Neural crest cell (in vitro differentiated cells): Measurements from ENCODE around the gene PRKCG. TPM values are rescaled to one million over a fixed set of nuclear protein-coding genes. Genes with fewer than 3 reads are reported as not detected.

ENCODE experiments used
- DNase-seq: peaks from one replicate; pipeline ENCODE4 v3.0.0; 2021; ENCODE audit warnings: low read depth, mixed read lengths, low spot score
- H3K27ac Mint-ChIP-seq: one replicate; pipeline ENCODE4 v1.8.0; 2021; ENCODE audit warnings: mild to moderate bottlenecking, mixed read lengths; ENCODE audit not compliant: unreplicated experiment
- H3K27me3 Mint-ChIP-seq: 2 replicates; pipeline ENCODE4 v1.8.0; 2021; ENCODE audit warnings: low read depth, mild to moderate bottlenecking, mixed read lengths
- H3K36me3 Mint-ChIP-seq: 2 replicates; pipeline ENCODE4 v1.8.0; 2021; ENCODE audit warnings: low read depth, mild to moderate bottlenecking, mixed read lengths
- H3K4me1 Mint-ChIP-seq: 2 replicates; pipeline ENCODE4 v1.8.0; 2021; ENCODE audit warnings: mixed read lengths
- H3K4me3 Mint-ChIP-seq: one replicate; pipeline ENCODE4 v1.8.0; 2021; ENCODE audit warnings: mild to moderate bottlenecking, mixed read lengths
- H3K9me3 Mint-ChIP-seq: 2 replicates; pipeline ENCODE4 v1.8.0; 2021; ENCODE audit warnings: mixed read lengths
- CTCF ChIP-seq: fragments of 200-600 bp; sonication (generic); conservative IDR thresholded peaks from 2 replicates; pipeline ENCODE4 v1.5.0; 2021; ENCODE audit warnings: antibody characterized with exemption, mild to moderate bottlenecking
- total RNA-seq: library from RNA; stranded (reverse); gene quantifications from 2 replicates; pipeline ENCODE4 v1.2.1, GENCODE V29; 2021

Gene PRKCG
- total RNA-seq, 1 donor from 2014 or later = 0.65 TPM

GRCh38 chr19:53904909-53905308, 22.9 kb downstream of the PRKCG start:
- H3K9me3 Mint-ChIP-seq = no peaks in the 10 kb centered on the region
- no peak overlapping the region for H3K4me3 Mint-ChIP-seq

DNA sequence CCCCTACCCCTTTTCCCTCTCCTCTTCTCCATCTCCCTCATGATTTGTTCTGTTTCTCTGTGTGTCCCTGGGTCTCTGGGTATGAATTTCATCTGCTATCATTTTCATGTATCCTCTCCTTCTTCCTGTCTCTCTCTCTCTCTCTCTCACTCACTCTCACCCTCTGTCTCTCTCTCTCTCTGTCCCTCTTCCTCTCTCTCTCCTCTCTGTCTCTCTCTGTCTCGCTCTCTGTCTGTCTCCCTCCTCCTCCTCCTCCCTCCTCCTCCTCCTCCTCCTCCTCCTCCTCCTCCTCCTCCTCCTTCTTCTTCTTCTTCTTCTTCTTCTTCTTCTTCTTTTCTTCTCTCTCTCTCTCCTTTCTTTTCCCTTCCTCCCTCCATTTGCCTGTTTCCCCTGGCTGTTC, 23.8 kb downstream of the PRKCG start:
- no peak overlapping the region for H3K4me3 Mint-ChIP-seq
- H3K27me3 Mint-ChIP-seq = peaks cover 88% of the 10 kb centered on the region
- no peak overlapping the region for H3K27ac Mint-ChIP-seq
- TF ChIP-seq CTCF = no peak
- H3K36me3 Mint-ChIP-seq = no peaks in the 10 kb centered on the region
- peaks cover 27% of the 10 kb centered on the region for H3K4me1 Mint-ChIP-seq
- H3K9me3 Mint-ChIP-seq = no peaks in the 10 kb centered on the region
- no peak for DNase-seq

More at GRCh38 chr19:53904909-53905308, 22.9 kb downstream of the PRKCG start:
- no peak for TF ChIP-seq CTCF
- no peak overlapping the region for H3K27ac Mint-ChIP-seq
- H3K4me1 Mint-ChIP-seq = peaks cover 18% of the 10 kb centered on the region
- no peak for DNase-seq
- peaks cover 87% of the 10 kb centered on the region for H3K27me3 Mint-ChIP-seq
- H3K36me3 Mint-ChIP-seq = no peaks in the 10 kb centered on the region

DNA sequence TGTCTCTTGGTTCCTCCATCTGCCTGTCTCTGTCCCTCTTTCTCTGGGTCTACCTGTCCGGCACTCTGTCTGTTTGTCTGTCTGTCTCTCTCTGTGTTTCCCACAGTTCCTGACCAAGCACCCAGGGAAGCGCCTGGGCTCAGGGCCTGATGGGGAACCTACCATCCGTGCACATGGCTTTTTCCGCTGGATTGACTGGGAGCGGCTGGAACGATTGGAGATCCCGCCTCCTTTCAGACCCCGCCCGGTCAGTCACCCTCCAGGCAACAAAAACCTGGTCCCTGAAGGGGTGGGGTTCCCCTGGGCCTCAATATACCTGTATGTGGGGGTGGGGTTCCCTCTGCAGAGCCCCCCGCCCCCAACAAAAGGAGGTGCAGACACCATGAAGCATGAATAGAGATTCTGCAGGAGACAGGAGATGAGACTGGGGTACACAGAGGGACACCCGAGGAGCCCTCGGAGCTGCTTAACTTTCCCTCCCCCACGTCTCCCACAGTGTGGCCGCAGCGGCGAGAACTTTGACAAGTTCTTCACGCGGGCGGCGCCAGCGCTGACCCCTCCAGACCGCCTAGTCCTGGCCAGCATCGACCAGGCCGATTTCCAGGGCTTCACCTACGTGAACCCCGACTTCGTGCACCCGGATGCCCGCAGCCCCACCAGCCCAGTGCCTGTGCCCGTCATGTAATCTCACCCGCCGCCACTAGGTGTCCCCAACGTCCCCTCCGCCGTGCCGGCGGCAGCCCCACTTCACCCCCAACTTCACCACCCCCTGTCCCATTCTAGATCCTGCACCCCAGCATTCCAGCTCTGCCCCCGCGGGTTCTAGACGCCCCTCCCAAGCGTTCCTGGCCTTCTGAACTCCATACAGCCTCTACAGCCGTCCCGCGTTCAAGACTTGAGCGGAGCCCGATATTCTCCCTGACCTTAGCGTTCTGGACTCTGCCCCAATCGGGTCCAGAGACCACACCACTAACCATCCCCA, 24.5 kb downstream of the PRKCG start:
- H3K27me3 Mint-ChIP-seq = peaks cover 91% of the 10 kb centered on the region
- peak overlapping the region; percentile 31 for H3K4me3 Mint-ChIP-seq
- H3K27ac Mint-ChIP-seq = no peak overlapping the region
- H3K9me3 Mint-ChIP-seq = no peaks in the 10 kb centered on the region
- peak; percentile 79 for TF ChIP-seq CTCF
- peak; percentile 65 for DNase-seq
- H3K36me3 Mint-ChIP-seq = no peaks in the 10 kb centered on the region
- peaks cover 27% of the 10 kb centered on the region for H3K4me1 Mint-ChIP-seq

GRCh38 chr19:53907193-53907581, 25.2 kb downstream of the PRKCG start:
- no peaks in the 10 kb centered on the region for H3K9me3 Mint-ChIP-seq
- H3K36me3 Mint-ChIP-seq = no peaks in the 10 kb centered on the region
- H3K4me3 Mint-ChIP-seq = peak overlapping the region; percentile 85
- H3K27me3 Mint-ChIP-seq = peaks cover 94% of the 10 kb centered on the region
- no peak for DNase-seq
- TF ChIP-seq CTCF = no peak
- no peak overlapping the region for H3K27ac Mint-ChIP-seq
- peaks cover 27% of the 10 kb centered on the region for H3K4me1 Mint-ChIP-seq

DNA sequence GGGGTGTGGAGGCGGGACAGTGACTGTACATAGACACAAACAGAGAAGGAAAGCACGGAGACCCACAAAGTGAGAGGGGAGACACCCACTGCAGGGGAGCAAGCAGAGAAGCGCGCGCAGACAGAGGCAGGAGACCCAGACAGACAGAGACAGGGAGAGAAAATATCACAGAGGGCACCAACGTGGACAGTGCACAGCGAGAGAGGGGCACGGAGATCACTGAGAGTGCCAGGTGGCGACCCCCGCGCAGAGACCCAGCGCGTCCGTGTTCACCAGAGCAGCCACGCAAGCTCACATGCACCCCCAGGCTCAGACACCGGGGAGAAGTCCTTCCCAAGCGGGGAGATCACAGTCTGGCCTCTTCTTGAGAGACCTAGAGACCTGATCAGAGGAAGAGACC, 25.7 kb downstream of the PRKCG start:
- Mint-ChIP-seq H3K9me3 (no peaks in the 10 kb centered on the region), H3K4me1 (peaks cover 27% of the 10 kb centered on the region), H3K36me3 (no peaks in the 10 kb centered on the region), H3K4me3 (peak overlapping the region; percentile 85), H3K27ac (no peak overlapping the region), H3K27me3 (peaks cover 92% of the 10 kb centered on the region)
- no peak for DNase-seq
- no peak for TF ChIP-seq CTCF
